ENCODE results near the gene OSBPL9. TPM values are rescaled to one million over a fixed set of nuclear protein-coding genes. Genes with fewer than 3 reads are reported as not detected.

Gene OSBPL9
- total and polyA plus RNA-seq, 10 of the 15 experiments (the other 5 are each of a cell fraction or from before 2014, with no cell fraction given), result 25.9 to 156 (median 108) TPM

- Histone ChIP-seq H3K4me2 (ENCODE audit: control insufficient read depth, insufficient read depth) (no peak overlapping the region), H3K79me2 (ENCODE audit: control insufficient read depth, insufficient read depth, low read length) (no peaks in the 10 kb centered on the region), H3K9me3 (replicated peaks; ENCODE audit: control insufficient read depth, insufficient read depth, low read length) (no peaks in the 10 kb centered on the region), H3K4me3 (no peak overlapping the region), H3K9ac (ENCODE audit: control insufficient read depth, insufficient read depth, low read length) (no peak overlapping the region), H2AFZ (ENCODE audit: control insufficient read depth, low read depth, low read length) (no peak overlapping the region), H3K27ac (ENCODE audit: control insufficient read depth, insufficient read depth) (no peak overlapping the region), H3K36me3 (ENCODE audit: control insufficient read depth in 2 of 2, insufficient read depth in 2 of 2, low read length in 1 of 2) (no peaks in the 10 kb centered on the region), H4K20me1 (ENCODE audit: control insufficient read depth, insufficient read depth) (no peaks in the 10 kb centered on the region), H3K27me3 (replicated peaks in 1 of 2; ENCODE audit: control insufficient read depth in 2 of 2, insufficient read depth in 2 of 2, low read length in 1 of 2) (no peaks in the 10 kb centered on the region), H3K4me1 (ENCODE audit: control insufficient read depth, insufficient read depth, low read length) (peaks cover 18% of the 10 kb centered on the region)
- FAIRE-seq (no peak), ATAC-seq (no peak), DNase-seq (ENCODE audit: low read depth, low spot score) (no peak)
- in situ Hi-C loops (cut with MboI) (no loop called here), intact Hi-C loops (cut with micrococcal nuclease; ENCODE audit: unreplicated experiment) (no loop called here)
- WGBS (ENCODE audit: insufficient coverage, insufficient replicate concordance, low lambda C conversion rate, missing lambda C conversion rate), result 51% methylated on average over 3 of the region's 3 CpGs
- RAD21 ChIA-PET (ENCODE audit: unreplicated experiment), result no interaction called here
- CTCF ChIA-PET, result no interaction called here
- SMC1A ChIA-PET (ENCODE audit: uncharacterized antibody, unreplicated experiment), result no interaction called here
- POLR2A ChIA-PET, result no interaction called here
- no TSS peak for BruUV-seq (replicated peaks)
- TF ChIP-seq STAT3 (IDR thresholded peaks at IDR 0.05; ENCODE audit: low read depth, low read length), result no peak
- TF ChIP-seq EP300 (IDR thresholded peaks at IDR 0.05; ENCODE audit: borderline replicate concordance in 1 of 2, control insufficient read depth in 1 of 2, low read depth in 2 of 2, low read length in 2 of 2), result no peak
- TF ChIP-seq CHD2 (IDR thresholded peaks at IDR 0.05; ENCODE audit: borderline replicate concordance, low read depth, low read length), result no peak
- no peak for TF ChIP-seq CBFB (IDR thresholded peaks at IDR 0.05; ENCODE audit: low read depth)
- no peak for TF ChIP-seq ZBTB40 (IDR thresholded peaks at IDR 0.05; ENCODE audit: borderline replicate concordance)
- TF ChIP-seq E4F1 (IDR thresholded peaks at IDR 0.05; ENCODE audit: borderline replicate concordance, partially characterized antibody), result no peak
- TF ChIP-seq KLF5 (IDR thresholded peaks at IDR 0.05; ENCODE audit: partially characterized antibody), result no peak
- no peak for TF ChIP-seq MAX (IDR thresholded peaks at IDR 0.05; ENCODE audit: low read depth, low read length)
- no peak for TF ChIP-seq RBBP5 (conservative IDR thresholded peaks at IDR 0.05)
- TF ChIP-seq POU2F2 (IDR thresholded peaks at IDR 0.05; ENCODE audit: borderline replicate concordance, low read depth, low read length), result no peak
- TF ChIP-seq FOXK2 (IDR thresholded peaks at IDR 0.05), result no peak
- no peak for TF ChIP-seq BCLAF1 (IDR thresholded peaks at IDR 0.05)
- TF ChIP-seq, protein P1, sequence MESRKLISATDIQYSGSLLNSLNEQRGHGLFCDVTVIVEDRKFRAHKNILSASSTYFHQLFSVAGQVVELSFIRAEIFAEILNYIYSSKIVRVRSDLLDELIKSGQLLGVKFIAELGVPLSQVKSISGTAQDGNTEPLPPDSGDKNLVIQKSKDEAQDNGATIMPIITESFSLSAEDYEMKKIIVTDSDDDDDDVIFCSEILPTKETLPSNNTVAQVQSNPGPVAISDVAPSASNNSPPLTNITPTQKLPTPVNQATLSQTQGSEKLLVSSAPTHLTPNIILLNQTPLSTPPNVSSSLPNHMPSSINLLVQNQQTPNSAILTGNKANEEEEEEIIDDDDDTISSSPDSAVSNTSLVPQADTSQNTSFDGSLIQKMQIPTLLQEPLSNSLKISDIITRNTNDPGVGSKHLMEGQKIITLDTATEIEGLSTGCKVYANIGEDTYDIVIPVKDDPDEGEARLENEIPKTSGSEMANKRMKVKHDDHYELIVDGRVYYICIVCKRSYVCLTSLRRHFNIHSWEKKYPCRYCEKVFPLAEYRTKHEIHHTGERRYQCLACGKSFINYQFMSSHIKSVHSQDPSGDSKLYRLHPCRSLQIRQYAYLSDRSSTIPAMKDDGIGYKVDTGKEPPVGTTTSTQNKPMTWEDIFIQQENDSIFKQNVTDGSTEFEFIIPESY (IDR thresholded peaks at IDR 0.05), result no peak
Measured at GRCh38 chr1:51581238-51581637, 35.7 kb upstream of the OSBPL9 start.
